ENCODE data around the gene CASQ2. TPM values are rescaled to one million over a fixed set of nuclear protein-coding genes. Genes with fewer than 3 reads are reported as not detected.

Gene CASQ2
- total RNA-seq, 1 donor from 2014 or later, result 0.11 TPM

DNA sequence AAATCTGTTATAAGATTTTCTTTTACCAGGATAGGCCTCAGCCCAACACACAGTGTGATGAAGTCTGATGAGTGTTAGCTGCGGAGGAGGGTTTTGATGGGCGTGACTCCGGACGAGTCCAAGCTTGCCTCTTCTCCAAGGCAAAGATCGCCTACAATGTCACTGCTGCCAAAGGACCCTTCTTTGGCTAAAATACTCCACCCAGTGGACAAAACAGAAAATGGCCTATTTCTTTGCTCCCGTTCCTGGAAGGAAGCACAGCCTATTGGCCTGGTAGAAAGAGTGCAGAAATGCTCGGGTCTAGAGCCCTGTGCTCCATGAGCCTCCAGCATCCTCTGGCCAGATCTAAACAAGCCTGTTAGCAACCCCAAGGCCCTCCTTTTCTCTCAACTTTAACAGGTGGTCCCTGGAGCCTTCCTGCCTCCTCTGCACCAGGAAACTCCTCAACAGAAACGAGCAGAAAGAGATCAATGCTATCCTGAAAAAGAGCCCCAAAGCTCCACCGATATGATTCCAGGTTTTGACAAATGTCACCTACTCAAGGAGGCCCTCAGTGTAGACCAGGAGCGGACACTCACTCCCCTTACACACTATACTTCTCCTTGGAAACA, 3.4 kb upstream of the CASQ2 start:
- peak; percentile 77 for DNase-seq (ENCODE audit: low read depth)
- Histone ChIP-seq H3K4me3 (ENCODE audit: insufficient read depth, low read depth, low read length) (no peak overlapping the region), H3K27ac (ENCODE audit: low read depth, low read length) (no peak overlapping the region)

DNA sequence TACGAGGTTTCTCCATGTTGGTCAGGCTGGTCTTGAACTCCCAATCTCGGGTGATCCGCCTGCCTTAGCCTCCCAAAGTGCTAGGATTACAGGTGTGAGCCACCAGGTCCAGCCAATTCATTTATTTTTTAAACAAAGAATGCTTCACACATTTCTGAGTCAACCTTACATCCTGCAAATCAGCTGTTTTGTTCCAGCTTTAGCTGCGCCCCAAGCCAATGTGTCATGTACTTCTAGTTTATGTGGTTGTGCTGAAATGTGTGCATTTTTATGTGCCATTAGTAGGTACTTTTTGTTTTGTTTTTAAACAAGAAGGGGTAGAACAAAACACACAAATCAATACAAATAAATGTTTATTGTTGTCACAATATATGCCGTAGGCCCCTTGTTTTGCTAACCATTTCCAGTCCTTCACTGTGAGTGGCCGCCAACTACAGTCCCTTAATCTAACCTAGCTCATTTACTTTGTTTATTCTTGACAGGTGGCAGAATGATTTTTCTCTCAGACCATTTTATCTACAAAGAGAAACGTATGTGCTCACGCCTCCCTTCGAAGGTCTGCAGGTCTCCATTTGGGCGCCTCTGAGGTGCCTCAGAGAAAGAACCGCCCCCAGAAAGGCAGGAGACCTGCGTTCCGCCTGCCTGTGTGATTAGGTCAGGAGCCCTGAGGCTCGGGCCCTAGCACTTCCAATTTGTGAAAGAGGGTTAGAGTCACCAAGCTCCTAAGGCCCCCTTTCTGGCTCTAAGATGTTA, 2.8 kb upstream of the CASQ2 start:
- Histone ChIP-seq H3K4me1 (ENCODE audit: insufficient read depth, low read length) (peaks cover 7% of the 10 kb centered on the region), H2AFZ (ENCODE audit: low read depth, low read length) (peak overlapping the region; percentile 66), H3K4me2 (ENCODE audit: low read length) (peak overlapping the region; percentile 42), H3K36me3 (ENCODE audit: insufficient read depth, low read length) (no peaks in the 10 kb centered on the region), H3K27me3 (ENCODE audit: insufficient read depth, low read length) (peaks cover 7% of the 10 kb centered on the region), H3K27ac (ENCODE audit: low read depth, low read length) (no peak overlapping the region), H3K4me3 (ENCODE audit: insufficient read depth, low read depth, low read length) (no peak overlapping the region), H4K20me1 (ENCODE audit: insufficient read depth, low read length) (no peaks in the 10 kb centered on the region), H3K79me2 (ENCODE audit: insufficient read depth, low read length) (no peaks in the 10 kb centered on the region), H3K9ac (ENCODE audit: low read length) (peak overlapping the region; percentile 5), H3K9me3 (ENCODE audit: insufficient read depth, low read depth, low read length) (no peaks in the 10 kb centered on the region)
- Mint-ChIP-seq H3K4me1 (ENCODE audit: low read depth, unreplicated experiment) (peaks cover 7% of the 10 kb centered on the region), H3K27ac (ENCODE audit: unreplicated experiment) (peak overlapping the region; percentile 42), H3K9me3 (ENCODE audit: unreplicated experiment) (no peaks in the 10 kb centered on the region), H3K36me3 (ENCODE audit: low read depth, unreplicated experiment) (no peaks in the 10 kb centered on the region), H3K4me3 (ENCODE audit: unreplicated experiment) (no peak overlapping the region), H3K27me3 (ENCODE audit: low read depth, unreplicated experiment) (peaks cover 8% of the 10 kb centered on the region)
- no peak for DNase-seq (ENCODE audit: low read depth)
- no peak for FAIRE-seq
- TF ChIP-seq EZH2 (IDR thresholded peaks at IDR 0.05; ENCODE audit: insufficient read depth, low read length), result no peak
- TF ChIP-seq, protein P1, sequence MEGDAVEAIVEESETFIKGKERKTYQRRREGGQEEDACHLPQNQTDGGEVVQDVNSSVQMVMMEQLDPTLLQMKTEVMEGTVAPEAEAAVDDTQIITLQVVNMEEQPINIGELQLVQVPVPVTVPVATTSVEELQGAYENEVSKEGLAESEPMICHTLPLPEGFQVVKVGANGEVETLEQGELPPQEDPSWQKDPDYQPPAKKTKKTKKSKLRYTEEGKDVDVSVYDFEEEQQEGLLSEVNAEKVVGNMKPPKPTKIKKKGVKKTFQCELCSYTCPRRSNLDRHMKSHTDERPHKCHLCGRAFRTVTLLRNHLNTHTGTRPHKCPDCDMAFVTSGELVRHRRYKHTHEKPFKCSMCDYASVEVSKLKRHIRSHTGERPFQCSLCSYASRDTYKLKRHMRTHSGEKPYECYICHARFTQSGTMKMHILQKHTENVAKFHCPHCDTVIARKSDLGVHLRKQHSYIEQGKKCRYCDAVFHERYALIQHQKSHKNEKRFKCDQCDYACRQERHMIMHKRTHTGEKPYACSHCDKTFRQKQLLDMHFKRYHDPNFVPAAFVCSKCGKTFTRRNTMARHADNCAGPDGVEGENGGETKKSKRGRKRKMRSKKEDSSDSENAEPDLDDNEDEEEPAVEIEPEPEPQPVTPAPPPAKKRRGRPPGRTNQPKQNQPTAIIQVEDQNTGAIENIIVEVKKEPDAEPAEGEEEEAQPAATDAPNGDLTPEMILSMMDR (IDR thresholded peaks at IDR 0.05; ENCODE audit: insufficient read depth, low read depth, low read length), result no peak

More for the DNA sequence above, 3.4 kb upstream of the CASQ2 start:
- H3K27ac Mint-ChIP-seq (ENCODE audit: unreplicated experiment), result peak overlapping the region; percentile 42
- H3K4me1 Mint-ChIP-seq (ENCODE audit: low read depth, unreplicated experiment), result peaks cover 7% of the 10 kb centered on the region
- peak overlapping the region; percentile 66 for H2AFZ ChIP-seq (ENCODE audit: low read depth, low read length)
- H3K36me3 ChIP-seq (ENCODE audit: insufficient read depth, low read length), result no peaks in the 10 kb centered on the region
- H3K4me2 ChIP-seq (ENCODE audit: low read length), result peak overlapping the region; percentile 42
- peaks cover 9% of the 10 kb centered on the region for H3K27me3 ChIP-seq (ENCODE audit: insufficient read depth, low read length)
- FAIRE-seq, result peak; percentile 91
- H4K20me1 ChIP-seq (ENCODE audit: insufficient read depth, low read length), result no peaks in the 10 kb centered on the region
- no peaks in the 10 kb centered on the region for H3K36me3 Mint-ChIP-seq (ENCODE audit: low read depth, unreplicated experiment)
- no peaks in the 10 kb centered on the region for H3K9me3 ChIP-seq (ENCODE audit: insufficient read depth, low read depth, low read length)
- H3K9ac ChIP-seq (ENCODE audit: low read length), result peak overlapping the region; percentile 5
- no peak for TF ChIP-seq EZH2 (IDR thresholded peaks at IDR 0.05; ENCODE audit: insufficient read depth, low read length)
- TF ChIP-seq, protein P1 (IDR thresholded peaks at IDR 0.05; ENCODE audit: insufficient read depth, low read depth, low read length), result peak; percentile 86
- H3K4me3 Mint-ChIP-seq (ENCODE audit: unreplicated experiment), result no peak overlapping the region
- no peaks in the 10 kb centered on the region for H3K79me2 ChIP-seq (ENCODE audit: insufficient read depth, low read length)
- H3K27me3 Mint-ChIP-seq (ENCODE audit: low read depth, unreplicated experiment), result peaks cover 6% of the 10 kb centered on the region
- no peaks in the 10 kb centered on the region for H3K9me3 Mint-ChIP-seq (ENCODE audit: unreplicated experiment)
- peaks cover 7% of the 10 kb centered on the region for H3K4me1 ChIP-seq (ENCODE audit: insufficient read depth, low read length)

DNA sequence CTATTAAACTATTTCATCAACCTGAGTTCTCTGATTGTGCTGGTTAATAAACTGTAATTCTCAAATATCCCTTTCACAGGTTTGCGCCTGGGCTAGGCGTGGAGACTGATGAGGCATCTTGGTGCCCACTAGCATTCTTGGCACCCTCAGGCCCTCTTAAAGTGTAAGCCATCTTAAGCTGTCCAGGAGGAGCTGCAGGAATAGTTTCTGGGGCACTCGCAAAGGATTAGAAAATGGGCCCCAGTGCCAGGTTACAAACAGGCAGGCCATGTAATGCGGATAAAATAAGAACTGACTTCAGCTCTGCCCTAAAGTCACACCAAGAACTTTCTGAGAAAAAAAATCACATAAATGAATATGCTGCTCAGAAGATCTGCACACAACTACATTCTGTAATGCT, 1.1 kb downstream of the CASQ2 start:
- Histone ChIP-seq H3K4me3 (ENCODE audit: insufficient read depth, low read depth, low read length) (no peak overlapping the region), H3K4me2 (ENCODE audit: low read length) (no peak overlapping the region), H3K9ac (ENCODE audit: low read length) (no peak overlapping the region), H3K9me3 (ENCODE audit: insufficient read depth, low read depth, low read length) (no peaks in the 10 kb centered on the region), H3K36me3 (ENCODE audit: insufficient read depth, low read length) (no peaks in the 10 kb centered on the region), H3K79me2 (ENCODE audit: insufficient read depth, low read length) (no peaks in the 10 kb centered on the region), H3K27me3 (ENCODE audit: insufficient read depth, low read length) (peaks cover 5% of the 10 kb centered on the region), H3K27ac (ENCODE audit: low read depth, low read length) (no peak overlapping the region), H2AFZ (ENCODE audit: low read depth, low read length) (no peak overlapping the region), H4K20me1 (ENCODE audit: insufficient read depth, low read length) (no peaks in the 10 kb centered on the region), H3K4me1 (ENCODE audit: insufficient read depth, low read length) (peaks cover 7% of the 10 kb centered on the region)
- no peak overlapping the region for H3K4me3 Mint-ChIP-seq (ENCODE audit: unreplicated experiment)
- H3K36me3 Mint-ChIP-seq (ENCODE audit: low read depth, unreplicated experiment), result no peaks in the 10 kb centered on the region
- peaks cover 7% of the 10 kb centered on the region for H3K4me1 Mint-ChIP-seq (ENCODE audit: low read depth, unreplicated experiment)
- DNase-seq (ENCODE audit: low read depth) (no peak), FAIRE-seq (no peak)
- H3K9me3 Mint-ChIP-seq (ENCODE audit: unreplicated experiment), result no peaks in the 10 kb centered on the region
- peaks cover 10% of the 10 kb centered on the region for H3K27me3 Mint-ChIP-seq (ENCODE audit: low read depth, unreplicated experiment)
- TF ChIP-seq EZH2 (IDR thresholded peaks at IDR 0.05; ENCODE audit: insufficient read depth, low read length), result no peak
- TF ChIP-seq, protein P1 (IDR thresholded peaks at IDR 0.05; ENCODE audit: insufficient read depth, low read depth, low read length), result no peak
- H3K27ac Mint-ChIP-seq (ENCODE audit: unreplicated experiment), result no peak overlapping the region

All from astrocyte (in vitro differentiated cells and primary cell).